Astrocyte of the cerebellum (primary cell): Measurements from ENCODE around the gene MYO1A.

ENCODE experiments used
- DNase-seq: peaks from one replicate; pipeline ENCODE4 v3.0.0-alpha.2; 2011; ENCODE audit warnings: low read depth
- H3K4me3 ChIP-seq: 2 replicates; pipeline ENCODE4 v1.5.1; 2011; ENCODE audit warnings: mild to moderate bottlenecking, low read depth, low read length, moderate library complexity
- in situ Hi-C: cut with HindIII; loops from 2 replicates; pipeline ENCODE4 v1.10.0; 2017; ENCODE audit warnings: low sequenced_read_pairs
- TF ChIP-seq, protein P1 (sequence below): IDR thresholded peaks from 2 replicates; pipeline ENCODE4 v1.5.1; 2012; ENCODE audit warnings: low read length, low read depth, moderate library complexity, mild to moderate bottlenecking; ENCODE audit errors: missing control alignments

MYO1A gene

DNA sequence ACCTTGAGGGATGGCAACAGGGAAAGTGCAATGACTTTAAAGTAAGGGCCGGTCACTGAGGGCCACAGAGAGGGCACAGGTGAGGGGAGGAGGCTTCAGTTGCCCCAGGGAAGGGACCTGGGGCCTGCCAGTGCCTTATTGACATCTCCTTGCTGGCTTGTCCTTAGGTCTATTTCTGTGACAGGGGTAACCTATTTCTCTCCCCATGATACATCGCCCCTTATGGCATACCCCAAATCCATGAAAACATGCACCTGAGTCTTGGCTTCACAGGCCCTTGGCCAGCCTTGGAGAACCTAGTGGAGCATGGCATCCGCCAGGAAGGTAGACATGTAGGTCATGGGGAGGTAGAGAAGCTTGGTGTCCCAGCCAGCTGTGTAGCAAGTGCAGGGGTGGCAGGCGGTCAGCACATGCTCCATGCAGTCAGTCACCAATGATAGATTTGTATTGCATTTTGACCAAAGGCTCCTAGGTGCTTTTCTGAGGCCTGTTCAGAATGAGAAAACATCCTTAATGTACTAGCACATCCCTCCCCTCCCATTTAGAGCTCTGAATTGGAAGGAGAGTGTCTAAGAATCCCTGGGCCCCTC, 68.9 kb downstream of the MYO1A start:
- H3K4me3 ChIP-seq = no peak overlapping the region
- no peak for DNase-seq
- in situ Hi-C loops = no loop called here
- TF ChIP-seq, protein P1, sequence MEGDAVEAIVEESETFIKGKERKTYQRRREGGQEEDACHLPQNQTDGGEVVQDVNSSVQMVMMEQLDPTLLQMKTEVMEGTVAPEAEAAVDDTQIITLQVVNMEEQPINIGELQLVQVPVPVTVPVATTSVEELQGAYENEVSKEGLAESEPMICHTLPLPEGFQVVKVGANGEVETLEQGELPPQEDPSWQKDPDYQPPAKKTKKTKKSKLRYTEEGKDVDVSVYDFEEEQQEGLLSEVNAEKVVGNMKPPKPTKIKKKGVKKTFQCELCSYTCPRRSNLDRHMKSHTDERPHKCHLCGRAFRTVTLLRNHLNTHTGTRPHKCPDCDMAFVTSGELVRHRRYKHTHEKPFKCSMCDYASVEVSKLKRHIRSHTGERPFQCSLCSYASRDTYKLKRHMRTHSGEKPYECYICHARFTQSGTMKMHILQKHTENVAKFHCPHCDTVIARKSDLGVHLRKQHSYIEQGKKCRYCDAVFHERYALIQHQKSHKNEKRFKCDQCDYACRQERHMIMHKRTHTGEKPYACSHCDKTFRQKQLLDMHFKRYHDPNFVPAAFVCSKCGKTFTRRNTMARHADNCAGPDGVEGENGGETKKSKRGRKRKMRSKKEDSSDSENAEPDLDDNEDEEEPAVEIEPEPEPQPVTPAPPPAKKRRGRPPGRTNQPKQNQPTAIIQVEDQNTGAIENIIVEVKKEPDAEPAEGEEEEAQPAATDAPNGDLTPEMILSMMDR = no peak

DNA sequence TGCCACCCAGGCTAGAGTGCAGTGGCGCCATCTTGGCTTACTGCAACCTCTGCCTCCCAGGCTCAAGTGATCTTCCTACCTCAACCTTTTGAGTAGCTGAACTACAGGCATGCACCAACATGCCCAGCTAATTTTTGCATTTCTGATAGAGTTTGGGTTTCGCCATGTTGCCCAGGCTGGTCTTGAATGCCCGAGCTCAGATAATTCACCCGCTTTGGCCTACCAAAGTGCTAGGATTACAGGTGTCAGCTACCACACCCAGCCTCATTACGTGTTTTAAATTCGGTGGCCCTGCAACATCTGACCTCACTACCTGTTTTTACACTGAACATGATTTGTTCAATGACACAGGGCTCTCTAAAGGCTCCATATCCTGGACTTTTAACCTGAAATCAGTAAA, 69.7 kb downstream of the MYO1A start:
- TF ChIP-seq, protein P1 = no peak
- in situ Hi-C loops = no loop called here
- DNase-seq = no peak
- H3K4me3 ChIP-seq = no peak overlapping the region

DNA sequence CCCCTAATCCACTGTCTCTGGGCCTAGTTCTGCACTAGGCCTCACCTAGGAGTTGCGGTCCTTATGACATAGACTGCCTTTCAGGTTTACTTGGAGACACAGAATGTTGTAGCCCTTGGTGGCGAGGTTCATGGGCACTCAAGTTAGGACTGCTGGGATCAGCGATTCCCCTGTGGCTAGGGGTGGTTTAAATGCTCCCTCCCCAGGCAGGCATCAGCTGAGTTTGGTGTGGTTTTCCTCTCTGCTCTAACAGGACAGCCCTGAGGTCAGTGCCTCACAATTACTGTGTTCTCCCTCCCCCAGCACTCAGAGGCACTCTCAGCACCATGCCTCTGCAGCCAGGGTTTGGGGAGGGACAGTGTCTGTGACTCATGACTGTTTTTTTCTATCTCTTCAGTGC, 70.3 kb downstream of the MYO1A start:
- no peak overlapping the region for H3K4me3 ChIP-seq
- TF ChIP-seq, protein P1 = no peak
- DNase-seq = no peak
- in situ Hi-C loops = no loop called here
